Measurements from ENCODE around the gene PAK6. TPM values are rescaled to one million over a fixed set of nuclear protein-coding genes. Genes with fewer than 3 reads are reported as not detected.
A peak's percentile ranks its signal among the peaks of the same experiment; 100 is the strongest.

PAK6 gene
- polyA plus RNA-seq, 3 donors, result 0.03 TPM; not detected in 2

DNA sequence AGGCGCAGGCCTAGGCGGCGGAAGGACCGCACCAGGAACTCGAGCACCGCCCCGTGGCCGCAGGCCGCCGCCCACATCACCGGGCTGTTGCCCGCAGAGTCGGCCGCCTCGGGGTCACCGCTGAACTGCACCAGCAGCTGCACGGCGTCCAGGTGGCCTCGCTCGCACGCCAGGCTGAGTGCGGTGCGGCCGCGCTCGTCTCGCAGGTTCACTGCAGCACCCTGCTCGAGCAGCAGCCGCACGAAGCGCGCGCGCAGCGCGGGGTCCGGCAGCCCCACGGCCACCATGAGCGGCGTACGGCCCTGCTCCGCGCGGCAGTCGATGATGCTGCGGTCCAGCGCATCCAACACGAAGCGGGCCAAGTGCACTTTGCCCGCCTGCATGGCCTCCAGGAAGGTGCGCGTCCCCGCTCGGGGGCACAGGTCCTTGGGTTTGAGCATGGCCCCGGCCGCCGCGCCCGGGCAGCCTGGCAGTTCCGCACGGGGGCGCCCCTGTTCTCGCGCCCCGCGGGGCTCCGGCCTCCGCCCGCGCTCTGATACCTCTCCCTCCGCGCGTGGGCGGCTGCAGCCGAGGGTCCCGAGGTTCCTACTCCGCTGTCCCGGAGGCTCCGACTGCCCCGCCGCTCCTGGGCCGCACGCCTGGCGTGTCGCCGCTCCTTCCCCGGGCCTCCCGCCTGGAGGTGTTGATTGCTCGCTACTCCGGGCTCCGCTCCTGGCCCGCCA lies 43.4 kb downstream of the PAK6 start:
- Histone ChIP-seq H3K4me3 (replicated peaks in 1 of 3; ENCODE audit: low read depth in 2 of 3, low read length in 3 of 3) (peak overlapping the region; percentile 27 to 82 (median 49)), H3K4me2 (replicated peaks; ENCODE audit: extremely low read depth, low read length, poor library complexity, severe bottlenecking) (peak overlapping the region; percentile 97), H3K4me1 (ENCODE audit: control insufficient read depth in 1 of 2, insufficient read depth in 2 of 2, low read length in 2 of 2) (peaks cover 50 to 79% of the 10 kb centered on the region in 2 donors), H3K9me3 (replicated peaks in 1 of 2; ENCODE audit: control insufficient read depth in 1 of 2, insufficient read depth in 1 of 2, low read length in 2 of 2) (no peaks in the 10 kb centered on the region), H2AFZ (ENCODE audit: insufficient read depth, low read depth, low read length, poor library complexity, severe bottlenecking) (peak overlapping the region; percentile 90), H3K9ac (ENCODE audit: insufficient read depth, low read length, poor library complexity, severe bottlenecking) (peak overlapping the region; percentile 30), H3K36me3 (replicated peaks in 1 of 2; ENCODE audit: control insufficient read depth in 1 of 2, insufficient read depth in 2 of 2, low read length in 2 of 2) (peaks cover 12 to 25% of the 10 kb centered on the region in 2 donors), H4K20me1 (ENCODE audit: insufficient read depth, low read length) (peaks cover 41% of the 10 kb centered on the region), H3K27me3 (ENCODE audit: control insufficient read depth in 2 of 2, insufficient read depth in 2 of 2, low read length in 2 of 2) (peaks cover 9 to 33% of the 10 kb centered on the region in 2 donors), H3K79me2 (ENCODE audit: insufficient read depth, low read length) (no peaks in the 10 kb centered on the region), H3K27ac (ENCODE audit: low read depth in 1 of 2, low read length in 2 of 2) (no peak overlapping the region)
- Mint-ChIP-seq H3K9me3 (peaks cover 0 to 10% (median 0%) of the 10 kb centered on the region in 7 donors), H3K36me3 (peaks cover 18 to 34% of the 10 kb centered on the region in 2 donors), H3K27me3 (ENCODE audit: low read depth in 3 of 3) (peaks cover 36 to 60% (median 42%) of the 10 kb centered on the region in 3 donors), H3K27ac (no peak overlapping the region), H3K4me1 (peaks cover 53% of the 10 kb centered on the region), H3K4me3 (peak overlapping the region; percentile 73 to 84)
- intact Hi-C loops (cut with micrococcal nuclease), result loop anchor here in 1 of 2 donors (5.0 kb wide), 1 partner anchor 55 kb away; no protein-coding TSS in a partner anchor
- WGBS (ENCODE audit: insufficient coverage), result under 1% methylated on average over 91 of the region's 92 CpGs
- DNase-seq, result peak in 2 of 3 donors; percentile 37 to 47
- TF ChIP-seq, protein P1, sequence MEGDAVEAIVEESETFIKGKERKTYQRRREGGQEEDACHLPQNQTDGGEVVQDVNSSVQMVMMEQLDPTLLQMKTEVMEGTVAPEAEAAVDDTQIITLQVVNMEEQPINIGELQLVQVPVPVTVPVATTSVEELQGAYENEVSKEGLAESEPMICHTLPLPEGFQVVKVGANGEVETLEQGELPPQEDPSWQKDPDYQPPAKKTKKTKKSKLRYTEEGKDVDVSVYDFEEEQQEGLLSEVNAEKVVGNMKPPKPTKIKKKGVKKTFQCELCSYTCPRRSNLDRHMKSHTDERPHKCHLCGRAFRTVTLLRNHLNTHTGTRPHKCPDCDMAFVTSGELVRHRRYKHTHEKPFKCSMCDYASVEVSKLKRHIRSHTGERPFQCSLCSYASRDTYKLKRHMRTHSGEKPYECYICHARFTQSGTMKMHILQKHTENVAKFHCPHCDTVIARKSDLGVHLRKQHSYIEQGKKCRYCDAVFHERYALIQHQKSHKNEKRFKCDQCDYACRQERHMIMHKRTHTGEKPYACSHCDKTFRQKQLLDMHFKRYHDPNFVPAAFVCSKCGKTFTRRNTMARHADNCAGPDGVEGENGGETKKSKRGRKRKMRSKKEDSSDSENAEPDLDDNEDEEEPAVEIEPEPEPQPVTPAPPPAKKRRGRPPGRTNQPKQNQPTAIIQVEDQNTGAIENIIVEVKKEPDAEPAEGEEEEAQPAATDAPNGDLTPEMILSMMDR (IDR thresholded peaks at IDR 0.05), result peak; percentile 83

DNA sequence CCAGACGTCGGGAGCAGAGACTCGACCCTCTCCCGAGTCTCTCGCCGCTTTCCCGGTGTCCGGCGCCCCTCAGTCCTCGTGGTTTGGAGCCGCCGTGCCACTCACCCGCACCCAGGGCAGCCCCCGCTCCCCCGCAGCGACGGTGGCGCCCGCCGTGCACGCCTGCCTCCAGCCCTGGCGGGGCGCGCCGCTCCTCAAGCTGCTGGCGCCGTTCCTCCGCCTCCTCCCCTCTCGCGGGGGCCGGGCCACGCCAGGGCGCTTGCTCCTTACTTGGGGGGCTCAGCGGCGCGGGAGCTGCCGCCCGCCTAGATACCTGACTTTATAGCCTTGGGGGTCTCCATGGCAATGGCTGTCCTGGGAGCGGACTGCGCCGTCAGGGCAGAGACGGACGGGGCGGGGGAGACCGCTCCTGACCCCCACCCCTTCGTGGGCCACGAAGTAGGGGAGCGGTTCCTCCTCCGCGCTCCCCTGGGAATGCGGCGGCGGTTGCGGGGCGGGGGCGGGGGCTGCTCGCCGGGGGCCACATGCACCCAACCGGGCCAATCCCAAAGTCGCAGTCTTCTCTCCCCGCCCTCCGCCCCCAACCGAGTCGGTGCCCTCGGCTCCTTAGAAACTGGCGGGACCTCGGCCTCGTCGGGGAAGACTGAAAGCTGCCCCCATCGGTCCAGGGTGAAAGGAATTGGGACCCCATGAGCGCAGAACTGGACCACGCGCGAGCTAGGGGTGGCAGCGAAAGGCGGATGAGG lies 44.2 kb downstream of the PAK6 start, which contains the start of gene ANKRD63:
ANKRD63 (minus strand) TSS at position 196 of the 746 bp plus-strand sequence. CDS start 478 bp downstream, outside the sequence.
- intact Hi-C loops (cut with micrococcal nuclease), result loop anchor here in 1 of 2 donors (5.0 kb wide), 1 partner anchor 54 kb away; no protein-coding TSS in a partner anchor
- peaks cover 9 to 33% of the 10 kb centered on the region in 2 donors for H3K27me3 ChIP-seq (ENCODE audit: control insufficient read depth in 2 of 2, insufficient read depth in 2 of 2, low read length in 2 of 2)
- H2AFZ ChIP-seq (ENCODE audit: insufficient read depth, low read depth, low read length, poor library complexity, severe bottlenecking), result peak within 1 kb of the TSS; percentile 90
- H3K4me3 ChIP-seq (replicated peaks in 1 of 3; ENCODE audit: low read depth in 2 of 3, low read length in 3 of 3), result peak within 1 kb of the TSS; percentile 27 to 82 (median 49)
- H3K4me2 ChIP-seq (replicated peaks; ENCODE audit: extremely low read depth, low read length, poor library complexity, severe bottlenecking), result peak within 1 kb of the TSS; percentile 97
- no peaks in the 10 kb centered on the region for H3K9me3 ChIP-seq (replicated peaks in 1 of 2; ENCODE audit: control insufficient read depth in 1 of 2, insufficient read depth in 1 of 2, low read length in 2 of 2)
- Mint-ChIP-seq H3K4me1 (peaks cover 49% of the 10 kb centered on the region), H3K9me3 (peaks cover 0 to 10% (median 0%) of the 10 kb centered on the region in 7 donors), H3K4me3 (peak within 1 kb of the TSS; percentile 73 to 84), H3K27me3 (ENCODE audit: low read depth in 3 of 3) (peaks cover 34 to 59% (median 38%) of the 10 kb centered on the region in 3 donors), H3K36me3 (peaks cover 25 to 42% of the 10 kb centered on the region in 2 donors), H3K27ac (no peak within 1 kb of the TSS)
- 2% methylated on average over 72 of the region's 76 CpGs for WGBS (ENCODE audit: insufficient coverage)
- peak within 1 kb of the TSS; percentile 30 for H3K9ac ChIP-seq (ENCODE audit: insufficient read depth, low read length, poor library complexity, severe bottlenecking)
- peaks cover 19 to 33% of the 10 kb centered on the region in 2 donors for H3K36me3 ChIP-seq (replicated peaks in 1 of 2; ENCODE audit: control insufficient read depth in 1 of 2, insufficient read depth in 2 of 2, low read length in 2 of 2)
- no peak for DNase-seq
- TF ChIP-seq, protein P1 (IDR thresholded peaks at IDR 0.05), result no peak
- peaks cover 49% of the 10 kb centered on the region for H4K20me1 ChIP-seq (ENCODE audit: insufficient read depth, low read length)
- H3K27ac ChIP-seq (ENCODE audit: low read depth in 1 of 2, low read length in 2 of 2), result no peak within 1 kb of the TSS
- H3K4me1 ChIP-seq (ENCODE audit: control insufficient read depth in 1 of 2, insufficient read depth in 2 of 2, low read length in 2 of 2), result peaks cover 42 to 72% of the 10 kb centered on the region in 2 donors
- H3K79me2 ChIP-seq (ENCODE audit: insufficient read depth, low read length), result no peaks in the 10 kb centered on the region
